Measurements from ENCODE around the gene FOS.

GRCh38 chr14:75275598-75275997 is 3.0 kb upstream of the FOS start:
- TF ChIP-seq CTCF (conservative IDR thresholded peaks at IDR 0.05; ENCODE audit: low read depth in 2 of 2) (no peak), EZH2phosphoT487 (IDR thresholded peaks at IDR 0.05; ENCODE audit: unreplicated experiment) (no peak), POLR2AphosphoS5 (IDR thresholded peaks at IDR 0.05; ENCODE audit: low read depth) (no peak), EZH2 (IDR thresholded peaks at IDR 0.05; ENCODE audit: low read depth, unreplicated experiment) (no peak), REST (IDR thresholded peaks at IDR 0.05; ENCODE audit: unreplicated experiment) (no peak), CREB1 (CRISPR knock-in tag; IDR thresholded peaks at IDR 0.05; ENCODE audit: low read depth) (no peak), STAT1 (IDR thresholded peaks at IDR 0.05; ENCODE audit: unreplicated experiment) (no peak), ETS1 (IDR thresholded peaks at IDR 0.05) (no peak)

Data from GM23338 (cell line).